Measurements from ENCODE around the gene TCF7L2.

The TCF7L2 gene

DNA sequence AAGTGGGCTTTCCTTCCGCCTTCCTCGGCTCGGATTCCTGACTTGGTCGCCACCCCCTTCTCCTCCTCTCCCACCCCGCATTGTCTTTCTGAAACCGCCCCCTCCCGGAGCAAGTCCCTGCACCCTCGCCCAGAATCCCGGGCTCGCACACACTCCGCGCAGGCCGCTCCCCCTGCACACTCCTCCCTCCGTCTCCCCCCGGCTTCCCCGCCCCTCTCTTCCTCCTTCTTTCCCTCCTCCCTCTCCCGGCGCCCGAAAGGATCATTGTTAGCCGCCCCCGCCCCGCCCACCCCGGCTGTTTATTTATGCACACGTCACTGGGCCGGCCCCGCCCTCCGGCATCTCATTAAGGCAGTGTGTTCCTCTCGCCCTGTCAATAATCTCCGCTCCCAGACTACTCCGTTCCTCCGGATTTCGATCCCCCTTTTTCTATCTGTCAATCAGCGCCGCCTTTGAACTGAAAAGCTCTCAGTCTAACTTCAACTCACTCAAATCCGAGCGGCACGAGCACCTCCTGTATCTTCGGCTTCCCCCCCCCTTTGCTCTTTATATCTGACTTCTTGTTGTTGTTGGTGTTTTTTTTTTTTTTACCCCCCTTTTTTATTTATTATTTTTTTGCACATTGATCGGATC is at the start of gene TCF7L2:
TSS of gene TCF7L2 (plus strand) at position 373 of the 633 bp plus-strand sequence. CDS start 510 bp downstream, outside the sequence.
- peak; percentile 77 for DNase-seq

GRCh38 chr10:112902730-112903129 is 47.3 kb upstream of the TCF7L2 start:
- DNase-seq, result no peak

DNA sequence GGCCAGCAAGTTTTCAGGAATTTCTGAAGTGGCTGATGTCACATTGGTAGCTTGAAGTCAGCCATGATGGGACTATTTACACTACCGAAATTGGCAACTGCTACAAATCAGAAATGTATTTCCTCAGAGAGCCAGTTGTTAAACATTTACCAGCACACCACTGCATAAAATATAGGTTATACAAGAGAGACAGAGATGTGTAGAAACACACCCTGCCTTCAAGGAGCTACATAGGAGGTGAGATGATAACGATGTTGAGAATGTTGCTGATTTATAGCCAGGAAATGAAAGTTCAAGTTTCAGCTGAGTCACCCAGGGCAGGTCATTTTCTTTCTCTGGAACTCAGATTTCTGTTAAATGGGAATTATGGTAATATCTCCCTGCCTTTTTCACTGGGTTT is 46.0 kb upstream of the TCF7L2 start:
- no peak for DNase-seq

- DNase-seq, result no peak
These were observed 43.1 kb upstream of the TCF7L2 start for GRCh38 chr10:112906945-112907344.

DNA sequence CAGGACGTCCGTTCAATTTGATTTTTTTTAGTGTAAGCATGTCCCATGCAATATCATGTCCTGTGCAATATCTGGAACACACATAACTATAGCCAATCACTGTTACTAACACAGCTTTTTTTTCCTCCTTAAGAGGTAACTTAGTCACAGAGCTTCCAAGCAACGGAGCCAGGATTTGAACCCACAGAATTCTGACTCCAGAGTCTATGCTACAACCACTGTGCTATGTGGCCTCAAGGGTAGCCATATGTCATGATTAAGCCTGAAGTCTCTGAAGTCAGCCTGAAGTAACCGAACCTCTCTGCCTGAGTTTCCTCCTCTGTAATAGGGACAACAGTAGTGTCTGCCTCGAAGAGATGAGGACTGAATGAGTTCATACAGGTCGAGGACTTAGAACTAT is 42.2 kb upstream of the TCF7L2 start:
- no peak for DNase-seq

- DNase-seq, result no peak
These were observed 38.8 kb upstream of the TCF7L2 start for GRCh38 chr10:112911206-112911605.

DNA sequence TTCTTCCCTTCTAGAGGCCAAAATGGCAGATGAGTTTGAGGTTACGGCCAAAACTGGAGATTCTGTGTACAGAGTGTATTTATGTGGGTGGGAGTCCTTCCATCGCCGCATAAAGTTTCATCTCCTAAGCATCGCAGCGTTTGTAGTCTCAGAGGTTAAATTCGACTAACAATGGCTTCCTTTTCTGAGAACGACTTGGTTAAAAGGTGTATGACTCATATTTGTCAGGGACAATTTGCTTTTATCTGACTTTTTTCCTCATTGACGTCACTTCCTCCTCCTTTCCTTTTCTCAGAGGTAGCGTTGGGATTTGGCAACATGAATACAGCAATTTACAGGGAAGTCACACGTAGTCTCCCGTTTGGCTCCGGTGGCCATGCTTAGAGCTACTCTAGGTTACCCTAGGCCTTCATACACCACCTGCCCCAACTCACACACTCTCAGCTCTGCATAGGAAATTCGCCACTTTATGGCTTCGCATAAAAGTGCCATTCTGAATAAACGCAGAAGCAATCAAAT is 37.6 kb upstream of the TCF7L2 start:
- no peak for DNase-seq

DNA sequence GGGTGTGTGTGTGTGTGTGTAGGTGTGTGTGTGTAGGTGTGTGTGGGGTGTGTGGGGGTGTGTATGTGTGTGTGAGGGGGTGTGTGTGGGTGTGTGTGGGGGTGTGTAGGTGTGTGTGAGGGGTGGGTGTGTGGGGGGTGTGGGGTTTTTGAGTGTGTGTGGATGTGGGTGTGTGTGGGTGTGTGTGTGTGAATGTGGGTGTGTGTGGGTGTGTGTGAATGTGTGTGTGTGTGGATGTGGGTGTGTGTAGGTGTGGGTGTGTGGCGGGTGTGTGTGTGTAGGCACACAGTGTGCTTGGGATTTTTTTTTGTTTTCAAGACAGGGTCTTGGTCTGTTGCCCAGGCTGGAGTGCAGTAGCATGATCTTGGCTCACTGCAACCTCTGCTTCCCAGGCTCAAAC is 36.8 kb upstream of the TCF7L2 start:
- DNase-seq, result no peak

DNA sequence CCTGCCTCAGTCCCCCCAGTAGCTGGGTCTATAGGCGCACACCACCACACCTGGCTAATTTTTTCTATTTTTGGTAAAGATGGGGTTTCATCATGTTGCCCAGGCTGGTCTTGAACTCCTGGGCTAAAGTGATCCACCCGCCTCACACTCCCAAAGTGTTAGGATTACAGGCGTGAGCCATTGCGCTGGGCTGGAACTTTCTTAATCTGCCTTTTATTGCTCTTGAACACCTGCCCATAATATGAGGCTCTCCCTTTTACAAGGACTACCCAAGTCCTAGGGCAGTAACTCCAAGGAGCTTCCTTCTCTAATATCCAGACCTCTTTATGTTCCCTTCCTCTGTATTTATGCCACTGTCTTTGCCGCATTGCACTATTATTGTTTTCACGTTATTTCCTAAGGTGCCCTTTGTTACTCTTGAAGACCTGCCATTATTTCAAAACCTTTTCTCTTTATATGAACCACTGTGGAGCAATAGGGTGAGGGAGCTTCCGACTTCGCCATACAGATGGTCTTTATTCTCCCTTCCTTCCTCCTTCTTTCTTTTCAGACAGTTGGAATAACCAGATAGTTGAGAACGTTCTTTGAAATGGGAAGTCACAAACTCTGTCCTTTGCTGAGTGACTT is 36.3 kb upstream of the TCF7L2 start:
- no peak for DNase-seq

- no peak for DNase-seq
These were observed 35.6 kb upstream of the TCF7L2 start for GRCh38 chr10:112914288-112914952.

DNA sequence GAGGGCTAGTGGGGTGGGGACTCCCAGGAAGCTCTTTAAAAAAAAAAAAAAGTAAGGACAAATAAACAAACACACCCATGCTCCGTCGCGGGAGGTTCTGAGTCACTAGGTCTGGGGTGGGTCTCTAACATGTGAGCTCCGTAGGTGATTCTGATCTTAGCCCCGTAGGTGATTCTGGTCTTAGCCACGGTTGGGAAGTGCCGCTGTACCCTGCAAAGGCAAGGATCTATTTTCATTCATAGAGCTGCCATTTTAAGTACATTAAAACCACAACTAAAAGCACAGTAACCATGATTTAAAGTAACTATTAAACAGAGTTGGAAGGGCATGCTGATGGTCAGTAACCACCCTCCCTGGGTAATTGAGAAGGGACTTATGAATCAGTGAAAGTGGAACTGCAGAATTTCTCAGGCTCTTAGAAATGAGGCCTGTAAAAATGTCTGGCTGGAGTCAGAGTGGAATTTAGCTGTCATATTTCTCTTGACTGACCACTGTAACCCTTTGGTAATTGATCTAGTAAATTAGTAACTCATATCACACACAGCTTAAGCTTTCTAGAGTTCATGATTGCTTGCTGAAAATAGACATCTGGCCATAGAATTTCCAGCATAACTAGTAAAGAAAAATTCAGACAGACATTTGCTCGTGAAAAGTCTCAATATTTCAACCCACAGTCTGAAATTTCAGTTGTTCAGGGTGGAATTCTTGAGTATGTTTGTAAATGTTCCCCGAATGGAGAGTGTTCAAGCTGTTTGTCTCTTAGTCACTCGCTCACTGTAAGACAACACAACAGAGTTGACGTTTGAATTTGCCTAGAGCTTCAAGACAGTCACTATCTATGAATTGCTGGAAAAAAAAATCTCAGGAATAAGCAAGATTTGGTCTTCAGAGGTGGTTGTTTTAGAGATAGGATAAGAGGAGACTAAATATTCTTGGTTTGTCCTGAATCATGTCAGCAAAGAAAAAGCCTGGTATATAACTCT is 34.2 kb upstream of the TCF7L2 start:
- DNase-seq, result no peak

DNA sequence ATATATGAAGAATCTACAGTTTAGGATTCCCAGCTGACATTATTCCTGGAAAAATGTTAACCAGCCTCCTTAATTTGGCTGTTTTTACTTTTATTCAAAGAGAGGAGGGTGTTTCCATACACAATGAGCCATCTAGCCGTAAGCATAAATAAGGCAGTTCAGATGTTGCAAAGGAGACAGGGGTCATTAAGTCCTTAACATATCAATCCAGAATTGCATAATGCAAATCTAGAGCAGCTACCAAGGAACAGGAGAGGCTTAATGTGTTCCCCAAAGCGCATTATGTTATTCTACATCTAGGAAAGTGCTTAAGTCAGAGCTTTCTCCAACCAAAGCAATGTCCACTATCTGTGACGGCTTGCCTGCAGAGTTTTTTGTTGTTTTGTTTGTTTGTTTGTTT is 32.4 kb upstream of the TCF7L2 start:
- DNase-seq, result no peak

- DNase-seq, result no peak
These were observed 31.3 kb upstream of the TCF7L2 start for GRCh38 chr10:112918771-112919170.

DNA sequence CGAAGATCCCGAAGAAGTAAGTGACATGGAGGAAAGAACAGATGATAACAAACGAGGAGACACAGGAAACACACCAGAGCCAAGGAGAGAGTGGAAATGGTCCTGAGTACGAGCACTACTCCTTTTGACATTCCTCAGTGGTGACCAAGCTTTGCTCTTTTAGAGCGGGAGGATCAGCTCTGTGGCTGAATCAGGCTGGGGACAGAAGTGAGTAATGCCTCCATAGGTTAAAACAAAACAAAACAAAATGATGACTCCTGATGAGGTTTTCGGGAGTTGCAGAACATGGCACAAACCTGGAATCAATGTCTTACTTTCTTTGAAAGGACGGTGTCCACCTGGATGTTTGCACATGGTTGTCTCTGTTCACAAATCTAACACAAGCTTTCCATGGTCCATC is 30.3 kb upstream of the TCF7L2 start:
- no peak for DNase-seq

- no peak for DNase-seq
These were observed 22.9 kb upstream of the TCF7L2 start for GRCh38 chr10:112926906-112927688.

DNA sequence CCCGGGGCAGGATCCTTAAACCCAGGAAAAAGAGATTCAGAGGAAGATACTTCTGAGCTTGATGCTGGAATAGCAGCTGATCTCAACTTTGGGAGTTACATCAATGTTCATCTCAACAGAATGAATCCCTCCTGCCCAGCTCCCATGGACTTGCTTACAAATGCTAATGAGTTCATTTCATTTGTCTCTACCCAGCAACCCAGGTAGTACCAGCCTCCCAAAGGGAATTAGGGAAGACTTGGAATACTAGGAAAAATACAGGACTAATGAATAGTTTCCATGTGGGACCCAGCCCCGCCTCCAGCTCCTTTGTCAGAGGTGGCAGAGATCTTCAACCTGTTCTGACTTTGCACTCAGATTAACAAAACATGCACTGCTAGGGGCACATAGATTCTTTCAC is 22.1 kb upstream of the TCF7L2 start:
- DNase-seq, result no peak

GRCh38 chr10:112932658-112933057 is 17.4 kb upstream of the TCF7L2 start:
- no peak for DNase-seq

GRCh38 chr10:112934193-112934592 is 15.9 kb upstream of the TCF7L2 start:
- DNase-seq, result no peak

DNA sequence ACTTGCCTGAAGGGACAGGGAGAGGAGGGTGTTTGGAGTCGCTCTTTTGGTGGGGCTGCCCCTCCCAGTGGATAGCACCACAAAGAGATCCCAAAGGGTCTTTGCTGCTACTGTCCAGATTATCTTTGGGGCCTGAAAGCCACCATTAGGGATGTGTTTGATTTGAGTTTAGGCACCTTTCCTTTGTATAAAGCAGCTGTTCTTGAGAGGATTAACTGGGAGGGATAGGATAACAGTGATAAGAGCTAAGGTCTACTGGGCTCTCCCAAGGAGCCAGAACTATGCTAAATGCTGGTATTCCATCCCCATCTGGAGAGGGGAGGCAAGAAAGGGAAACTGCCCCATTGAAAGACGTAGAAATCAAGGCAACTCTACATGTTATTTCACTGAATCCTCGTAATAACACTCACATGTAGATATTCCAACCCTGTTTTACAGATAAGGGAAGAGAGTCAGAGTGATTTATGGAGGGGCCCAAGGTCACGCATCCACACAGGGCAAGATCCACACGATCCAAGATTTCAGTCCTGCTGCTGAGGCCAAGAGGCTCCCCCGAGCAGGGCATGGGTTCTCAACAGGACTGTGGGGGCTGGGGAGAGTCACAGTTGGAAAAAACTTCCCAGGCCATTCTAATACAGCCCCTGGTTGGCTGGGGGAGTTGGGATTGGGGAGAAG is 11.1 kb upstream of the TCF7L2 start:
- no peak for DNase-seq

DNA sequence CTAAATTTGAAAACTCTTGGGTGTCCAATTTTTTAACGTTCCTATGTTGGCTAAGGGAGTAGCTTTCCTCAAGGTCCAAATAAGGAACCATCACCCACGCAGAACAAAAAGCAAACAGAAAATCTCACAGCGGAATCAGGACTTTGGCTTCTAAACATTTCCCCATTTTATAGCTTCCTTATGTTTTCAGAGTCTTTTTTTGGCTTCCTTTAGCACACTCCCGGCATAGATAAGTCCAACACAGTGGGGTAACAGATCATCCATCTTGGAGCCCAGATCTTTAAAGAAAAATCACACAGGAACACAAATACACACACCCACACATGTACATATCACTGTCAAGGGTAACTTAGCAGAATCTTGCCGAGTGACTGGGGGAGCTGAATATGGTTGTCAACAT is 4.2 kb upstream of the TCF7L2 start:
- DNase-seq, result no peak

- no peak for DNase-seq
These were observed 3.4 kb upstream of the TCF7L2 start for GRCh38 chr10:112946649-112947048.

DNA sequence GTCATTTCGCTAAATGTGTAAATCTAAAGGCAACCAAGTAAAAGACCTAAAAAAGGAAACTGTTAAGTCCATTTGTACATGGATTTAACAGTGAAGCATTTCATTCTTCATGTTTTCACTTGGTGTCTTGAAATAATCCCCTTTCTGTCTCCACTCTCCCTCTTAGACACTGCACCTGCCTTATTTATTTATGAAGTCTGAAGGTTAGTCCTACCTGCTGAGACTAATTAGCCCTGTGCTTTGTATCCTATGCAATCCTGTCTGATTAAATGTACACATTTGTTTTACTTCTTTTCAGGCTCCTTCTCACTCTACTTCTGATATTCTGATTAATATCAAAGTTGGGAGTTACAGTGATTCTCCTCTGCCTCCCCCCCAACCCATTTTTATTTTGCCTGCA is 1.9 kb upstream of the TCF7L2 start:
- DNase-seq, result no peak
